Panc1 (cell line): ENCODE data around the gene ZBTB8OS.

Source experiments
- SIN3A ChIP-seq: IDR thresholded peaks from 2 replicates; pipeline ENCODE4 v1.6.1; 2012; ENCODE audit warnings: low read depth, mild to moderate bottlenecking, low read length, moderate library complexity, borderline replicate concordance; ENCODE audit not compliant: insufficient read depth
- TF ChIP-seq, protein P1 (sequence below): fragments of 450-650 bp; IDR thresholded peaks from 2 replicates; pipeline ENCODE4 v1.5.1; 2017; ENCODE audit warnings: mild to moderate bottlenecking

- no peak for TF ChIP-seq SIN3A
- TF ChIP-seq, protein P1, sequence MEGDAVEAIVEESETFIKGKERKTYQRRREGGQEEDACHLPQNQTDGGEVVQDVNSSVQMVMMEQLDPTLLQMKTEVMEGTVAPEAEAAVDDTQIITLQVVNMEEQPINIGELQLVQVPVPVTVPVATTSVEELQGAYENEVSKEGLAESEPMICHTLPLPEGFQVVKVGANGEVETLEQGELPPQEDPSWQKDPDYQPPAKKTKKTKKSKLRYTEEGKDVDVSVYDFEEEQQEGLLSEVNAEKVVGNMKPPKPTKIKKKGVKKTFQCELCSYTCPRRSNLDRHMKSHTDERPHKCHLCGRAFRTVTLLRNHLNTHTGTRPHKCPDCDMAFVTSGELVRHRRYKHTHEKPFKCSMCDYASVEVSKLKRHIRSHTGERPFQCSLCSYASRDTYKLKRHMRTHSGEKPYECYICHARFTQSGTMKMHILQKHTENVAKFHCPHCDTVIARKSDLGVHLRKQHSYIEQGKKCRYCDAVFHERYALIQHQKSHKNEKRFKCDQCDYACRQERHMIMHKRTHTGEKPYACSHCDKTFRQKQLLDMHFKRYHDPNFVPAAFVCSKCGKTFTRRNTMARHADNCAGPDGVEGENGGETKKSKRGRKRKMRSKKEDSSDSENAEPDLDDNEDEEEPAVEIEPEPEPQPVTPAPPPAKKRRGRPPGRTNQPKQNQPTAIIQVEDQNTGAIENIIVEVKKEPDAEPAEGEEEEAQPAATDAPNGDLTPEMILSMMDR = no peak
Measured at GRCh38 chr1:32680642-32681041, 30.3 kb upstream of the ZBTB8OS start.
